Type B pancreatic cell (in vitro differentiated cells): ENCODE measurements around the gene FAM193A. TPM values are rescaled to one million over a fixed set of nuclear protein-coding genes. Genes with fewer than 3 reads are reported as not detected.
"Not testable (repeated sequence)": the region's sequence is repeated elsewhere in the genome, so short reads cannot be mapped to it uniquely, and the experiment has no call there.

ENCODE experiments used
- DNase-seq: peaks from one replicate; pipeline ENCODE4 v3.0.0; 2021; ENCODE audit warnings: mixed read lengths; ENCODE audit not compliant: unreplicated experiment; ENCODE audit errors: extremely low spot score
- H3K27ac Mint-ChIP-seq: 2 replicates; pipeline ENCODE4 v1.8.0; 2021; ENCODE audit warnings: mild to moderate bottlenecking, mixed read lengths
- H3K27me3 Mint-ChIP-seq: 2 replicates; pipeline ENCODE4 v1.8.0; 2021; ENCODE audit warnings: mixed read lengths
- H3K36me3 Mint-ChIP-seq: 2 replicates; pipeline ENCODE4 v1.8.0; 2021; ENCODE audit warnings: mixed read lengths
- H3K4me1 Mint-ChIP-seq: one replicate; pipeline ENCODE4 v1.8.0; 2021; ENCODE audit warnings: mixed read lengths; ENCODE audit not compliant: unreplicated experiment
- H3K4me3 Mint-ChIP-seq: 2 replicates; pipeline ENCODE4 v1.8.0; 2021; ENCODE audit warnings: mild to moderate bottlenecking, mixed read lengths
- H3K9me3 Mint-ChIP-seq: 2 replicates; pipeline ENCODE4 v1.8.0; 2021; ENCODE audit warnings: mixed read lengths
- total RNA-seq: library from RNA; stranded (reverse); gene quantifications from 2 replicates; pipeline ENCODE4 v1.2.1, GENCODE V29; 2021; ENCODE audit warnings: low replicate concordance
- TF ChIP-seq, protein P1 (sequence below): fragments of 200-600 bp; sonication (generic); conservative IDR thresholded peaks from 2 replicates; pipeline ENCODE4 v1.5.0; 2021; ENCODE audit warnings: antibody characterized with exemption, mild to moderate bottlenecking

The FAM193A gene
- total RNA-seq, 1 donor from 2014 or later = 37.1 TPM

DNA sequence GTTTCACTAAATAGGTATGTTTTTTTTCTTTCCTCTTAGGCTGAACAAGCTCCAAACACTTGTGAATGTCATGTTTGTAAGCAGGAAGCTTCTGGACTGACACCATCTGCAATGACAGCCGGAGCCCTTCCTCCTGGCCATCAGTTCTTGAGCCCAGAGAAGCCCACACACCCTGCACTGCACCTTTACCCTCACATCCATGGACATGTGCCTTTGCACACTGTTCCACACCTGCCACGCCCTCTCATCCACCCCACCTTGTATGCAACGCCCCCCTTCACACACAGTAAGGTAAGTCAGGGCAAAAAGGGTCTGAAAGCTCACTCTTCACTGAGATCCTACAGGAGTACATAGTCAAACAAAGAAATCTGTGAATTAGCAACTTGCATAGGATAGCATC, 135.6 kb downstream of the FAM193A start:
- peaks cover 8% of the 10 kb centered on the region for H3K4me1 Mint-ChIP-seq
- H3K27me3 Mint-ChIP-seq = no peaks in the 10 kb centered on the region
- peaks cover 46% of the 10 kb centered on the region for H3K36me3 Mint-ChIP-seq
- TF ChIP-seq, protein P1, sequence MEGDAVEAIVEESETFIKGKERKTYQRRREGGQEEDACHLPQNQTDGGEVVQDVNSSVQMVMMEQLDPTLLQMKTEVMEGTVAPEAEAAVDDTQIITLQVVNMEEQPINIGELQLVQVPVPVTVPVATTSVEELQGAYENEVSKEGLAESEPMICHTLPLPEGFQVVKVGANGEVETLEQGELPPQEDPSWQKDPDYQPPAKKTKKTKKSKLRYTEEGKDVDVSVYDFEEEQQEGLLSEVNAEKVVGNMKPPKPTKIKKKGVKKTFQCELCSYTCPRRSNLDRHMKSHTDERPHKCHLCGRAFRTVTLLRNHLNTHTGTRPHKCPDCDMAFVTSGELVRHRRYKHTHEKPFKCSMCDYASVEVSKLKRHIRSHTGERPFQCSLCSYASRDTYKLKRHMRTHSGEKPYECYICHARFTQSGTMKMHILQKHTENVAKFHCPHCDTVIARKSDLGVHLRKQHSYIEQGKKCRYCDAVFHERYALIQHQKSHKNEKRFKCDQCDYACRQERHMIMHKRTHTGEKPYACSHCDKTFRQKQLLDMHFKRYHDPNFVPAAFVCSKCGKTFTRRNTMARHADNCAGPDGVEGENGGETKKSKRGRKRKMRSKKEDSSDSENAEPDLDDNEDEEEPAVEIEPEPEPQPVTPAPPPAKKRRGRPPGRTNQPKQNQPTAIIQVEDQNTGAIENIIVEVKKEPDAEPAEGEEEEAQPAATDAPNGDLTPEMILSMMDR = no peak
- H3K27ac Mint-ChIP-seq = no peak overlapping the region
- peaks cover 3% of the 10 kb centered on the region for H3K9me3 Mint-ChIP-seq
- DNase-seq = no peak
- no peak overlapping the region for H3K4me3 Mint-ChIP-seq

DNA sequence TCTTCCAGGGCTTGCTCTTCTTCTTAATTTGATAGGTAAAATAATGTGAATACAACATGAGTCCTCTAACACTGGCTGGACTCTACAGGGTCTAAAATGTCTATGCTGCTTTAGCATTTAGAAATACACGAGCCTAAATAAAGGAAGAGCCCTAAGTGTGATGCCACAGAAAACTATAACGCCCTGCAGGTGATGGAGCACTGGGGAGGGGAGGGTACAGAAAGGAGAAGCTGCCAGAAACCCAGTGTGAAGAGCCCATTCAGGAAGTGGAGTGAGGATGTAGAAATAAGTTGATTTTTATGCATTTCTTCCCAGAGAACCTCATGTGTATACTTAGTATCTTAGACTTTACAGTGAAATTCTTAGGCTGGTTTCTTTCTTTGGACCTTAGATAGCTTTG, 136.3 kb downstream of the FAM193A start:
- Mint-ChIP-seq H3K36me3 (peaks cover 48% of the 10 kb centered on the region), H3K4me3 (no peak overlapping the region), H3K9me3 (peaks cover 4% of the 10 kb centered on the region), H3K27ac (no peak overlapping the region), H3K4me1 (peaks cover 8% of the 10 kb centered on the region), H3K27me3 (no peaks in the 10 kb centered on the region)
- DNase-seq = no peak
- TF ChIP-seq, protein P1 = no peak

DNA sequence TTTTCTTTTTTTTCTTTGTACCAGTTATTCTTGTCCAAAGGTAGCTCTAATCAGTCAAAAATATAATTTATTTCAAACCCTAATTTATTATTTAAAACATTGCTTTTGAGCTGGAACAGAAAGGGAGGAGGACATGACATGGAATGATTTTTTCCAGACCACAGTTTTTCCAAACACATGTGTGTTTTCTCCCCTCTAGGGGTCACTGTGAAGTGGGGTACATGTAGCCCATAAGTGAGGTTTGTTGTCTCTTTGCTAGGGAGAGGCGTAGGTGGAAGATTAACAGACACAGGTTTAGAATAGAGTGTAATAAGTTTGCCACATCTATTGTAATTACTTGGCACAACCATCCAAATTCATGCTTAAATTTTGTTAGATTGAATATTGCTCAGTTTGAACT, 136.7 kb downstream of the FAM193A start:
- Mint-ChIP-seq H3K27me3 (no peaks in the 10 kb centered on the region), H3K36me3 (peaks cover 48% of the 10 kb centered on the region), H3K27ac (no peak overlapping the region), H3K9me3 (peaks cover 4% of the 10 kb centered on the region), H3K4me1 (peaks cover 8% of the 10 kb centered on the region), H3K4me3 (no peak overlapping the region)
- no peak for DNase-seq
- TF ChIP-seq, protein P1 = peak; percentile 54

DNA sequence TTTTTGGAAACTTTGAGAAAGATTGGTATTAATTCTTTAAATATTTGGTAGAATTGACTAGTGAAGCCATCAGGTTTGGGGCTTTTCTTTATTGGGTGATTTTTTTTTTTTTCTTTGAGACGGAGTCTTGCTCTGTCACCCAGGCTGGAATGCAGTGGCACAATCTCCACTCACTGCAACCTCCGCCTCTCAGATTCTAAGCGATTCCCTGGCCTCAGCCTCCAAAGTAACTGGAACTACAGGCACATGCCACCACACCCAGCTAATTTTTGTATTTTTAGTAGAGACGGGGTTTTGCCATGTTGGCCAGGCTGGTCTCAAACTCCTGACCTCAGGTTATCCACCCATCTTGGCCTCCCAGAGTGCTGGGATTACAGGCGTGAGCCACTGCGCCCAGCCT, 143.3 kb downstream of the FAM193A start:
- not testable (repeated sequence) for DNase-seq, H3K27me3 Mint-ChIP-seq, H3K9me3 Mint-ChIP-seq, H3K4me3 Mint-ChIP-seq, H3K27ac Mint-ChIP-seq, H3K4me1 Mint-ChIP-seq
- H3K36me3 Mint-ChIP-seq = peaks cover 54% of the 10 kb centered on the region

DNA sequence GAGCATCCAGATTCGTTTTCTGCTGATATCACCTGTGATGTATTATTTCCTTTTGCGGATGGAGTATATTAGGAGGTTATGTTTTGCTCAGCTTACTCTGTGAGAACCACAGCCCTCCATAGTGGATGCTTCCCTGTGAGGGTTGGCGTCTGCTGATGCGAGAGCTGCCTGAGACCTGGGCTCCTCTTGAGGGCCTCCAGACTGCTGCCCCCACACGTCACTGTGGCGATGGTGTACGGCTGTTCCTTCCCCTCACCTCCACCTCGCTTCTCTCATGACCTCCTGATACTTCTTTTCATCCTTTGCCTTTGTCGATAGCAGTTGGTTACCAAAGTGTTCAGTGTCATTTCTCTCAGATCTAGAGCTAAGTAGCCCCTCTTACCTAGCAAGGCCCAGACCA, 148.0 kb downstream of the FAM193A start:
- TF ChIP-seq, protein P1 = no peak
- H3K27me3 Mint-ChIP-seq = no peaks in the 10 kb centered on the region
- no peak for DNase-seq
- H3K4me1 Mint-ChIP-seq = peaks cover 8% of the 10 kb centered on the region
- H3K4me3 Mint-ChIP-seq = no peak overlapping the region
- H3K27ac Mint-ChIP-seq = no peak overlapping the region
- H3K36me3 Mint-ChIP-seq = peaks cover 51% of the 10 kb centered on the region
- H3K9me3 Mint-ChIP-seq = no peaks in the 10 kb centered on the region

DNA sequence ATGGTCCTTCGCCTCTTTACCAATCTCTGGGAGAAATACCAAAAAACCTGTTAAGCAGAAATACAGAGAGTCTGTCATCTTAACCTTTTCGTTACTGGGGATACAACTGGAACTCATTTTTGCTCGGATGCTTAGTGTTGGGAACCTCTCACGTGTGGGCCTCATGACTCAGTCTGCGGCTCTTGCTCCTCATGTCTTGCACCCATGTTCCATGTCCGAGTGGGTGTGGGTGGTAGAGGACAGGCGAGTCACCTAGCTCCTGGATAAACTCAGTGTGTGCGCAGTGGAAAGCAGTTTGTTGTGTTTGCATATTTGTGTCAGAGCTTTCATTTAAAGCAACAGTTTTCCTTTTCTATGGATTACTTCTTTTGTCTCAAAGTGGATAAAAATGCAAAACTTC, 149.1 kb downstream of the FAM193A start:
- Mint-ChIP-seq H3K27ac (no peak overlapping the region), H3K4me1 (peaks cover 8% of the 10 kb centered on the region), H3K27me3 (no peaks in the 10 kb centered on the region), H3K9me3 (no peaks in the 10 kb centered on the region), H3K4me3 (no peak overlapping the region), H3K36me3 (peaks cover 51% of the 10 kb centered on the region)
- no peak for DNase-seq
- TF ChIP-seq, protein P1 = no peak
